ENCODE measurements around the gene ETV3. TPM values are rescaled to one million over a fixed set of nuclear protein-coding genes. Genes with fewer than 3 reads are reported as not detected.
"Not testable (repeated sequence)": the region's sequence is repeated elsewhere in the genome, so short reads cannot be mapped to it uniquely, and the experiment has no call there.

ETV3 gene
- total and polyA plus RNA-seq, 2 donors from 2014 or later, result 3.5 to 24.8 TPM

DNA sequence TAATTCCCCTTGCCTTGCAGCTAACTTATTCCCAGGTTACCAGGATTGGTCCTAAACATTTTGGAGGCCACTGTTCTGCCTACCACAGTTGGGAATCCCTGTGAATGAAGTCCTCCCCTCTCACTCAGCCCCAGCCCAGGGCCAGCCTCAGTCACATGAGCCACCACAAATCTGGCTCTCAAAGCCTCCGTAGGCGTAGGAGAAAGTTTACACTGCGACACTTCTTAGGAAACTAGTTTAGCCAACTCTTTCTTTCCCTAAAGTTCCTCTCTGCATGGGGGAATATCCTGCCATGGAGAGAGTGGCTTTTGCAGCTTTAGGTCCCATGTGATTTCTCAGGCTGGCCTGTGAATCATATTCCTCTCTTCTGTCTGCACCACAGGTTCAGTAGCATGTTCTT, 45.7 kb upstream of the ETV3 start:
- TF ChIP-seq, protein P1, sequence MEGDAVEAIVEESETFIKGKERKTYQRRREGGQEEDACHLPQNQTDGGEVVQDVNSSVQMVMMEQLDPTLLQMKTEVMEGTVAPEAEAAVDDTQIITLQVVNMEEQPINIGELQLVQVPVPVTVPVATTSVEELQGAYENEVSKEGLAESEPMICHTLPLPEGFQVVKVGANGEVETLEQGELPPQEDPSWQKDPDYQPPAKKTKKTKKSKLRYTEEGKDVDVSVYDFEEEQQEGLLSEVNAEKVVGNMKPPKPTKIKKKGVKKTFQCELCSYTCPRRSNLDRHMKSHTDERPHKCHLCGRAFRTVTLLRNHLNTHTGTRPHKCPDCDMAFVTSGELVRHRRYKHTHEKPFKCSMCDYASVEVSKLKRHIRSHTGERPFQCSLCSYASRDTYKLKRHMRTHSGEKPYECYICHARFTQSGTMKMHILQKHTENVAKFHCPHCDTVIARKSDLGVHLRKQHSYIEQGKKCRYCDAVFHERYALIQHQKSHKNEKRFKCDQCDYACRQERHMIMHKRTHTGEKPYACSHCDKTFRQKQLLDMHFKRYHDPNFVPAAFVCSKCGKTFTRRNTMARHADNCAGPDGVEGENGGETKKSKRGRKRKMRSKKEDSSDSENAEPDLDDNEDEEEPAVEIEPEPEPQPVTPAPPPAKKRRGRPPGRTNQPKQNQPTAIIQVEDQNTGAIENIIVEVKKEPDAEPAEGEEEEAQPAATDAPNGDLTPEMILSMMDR (IDR thresholded peaks at IDR 0.05; ENCODE audit: borderline replicate concordance, extremely low read depth, insufficient read depth), result no peak
- Histone ChIP-seq H3K4me3 (ENCODE audit: low read length in 3 of 3) (no peak overlapping the region), H3K4me1 (ENCODE audit: control insufficient read depth in 2 of 3, insufficient read depth in 2 of 3, low read depth in 1 of 3, low read length in 3 of 3) (no peaks in the 10 kb centered on the region), H3K9ac (ENCODE audit: low read length in 3 of 3) (no peak overlapping the region), H3K27ac (ENCODE audit: low read depth in 2 of 2, low read length in 2 of 2) (no peak overlapping the region), H3K27me3 (ENCODE audit: control insufficient read depth, insufficient read depth, low read length) (no peaks in the 10 kb centered on the region), H3K36me3 (ENCODE audit: control insufficient read depth in 2 of 3, insufficient read depth in 3 of 3, low read length in 3 of 3) (no peaks in the 10 kb centered on the region), H3K9me3 (ENCODE audit: control insufficient read depth in 2 of 3, insufficient read depth in 1 of 3, low read length in 3 of 3) (no peaks in the 10 kb centered on the region)
- intact Hi-C loops (cut with DNase I), result no loop called here
- FAIRE-seq, result no peak
- DNase-seq, result no peak

DNA sequence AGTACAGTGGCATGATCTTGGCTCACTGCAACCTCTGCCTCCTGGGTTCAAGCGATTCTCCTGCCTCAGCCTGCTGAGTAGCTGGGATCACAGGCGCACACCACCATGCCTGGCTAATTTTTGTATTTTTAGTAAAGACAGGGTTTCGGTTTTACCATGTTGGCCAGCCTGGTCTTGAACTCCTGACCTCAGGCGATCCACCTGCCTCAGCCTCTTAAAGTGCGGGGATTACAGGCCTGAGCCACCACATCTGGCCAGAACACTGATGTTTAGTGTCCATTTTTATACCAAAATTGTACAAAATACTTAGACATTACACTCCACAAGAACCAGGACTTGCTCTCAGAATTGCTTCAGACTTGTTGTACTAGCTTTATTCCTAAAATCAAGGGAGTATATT, 44.2 kb upstream of the ETV3 start:
- not testable (repeated sequence) for FAIRE-seq; DNase-seq; H3K27ac ChIP-seq (ENCODE audit: low read depth in 2 of 2, low read length in 2 of 2)

DNA sequence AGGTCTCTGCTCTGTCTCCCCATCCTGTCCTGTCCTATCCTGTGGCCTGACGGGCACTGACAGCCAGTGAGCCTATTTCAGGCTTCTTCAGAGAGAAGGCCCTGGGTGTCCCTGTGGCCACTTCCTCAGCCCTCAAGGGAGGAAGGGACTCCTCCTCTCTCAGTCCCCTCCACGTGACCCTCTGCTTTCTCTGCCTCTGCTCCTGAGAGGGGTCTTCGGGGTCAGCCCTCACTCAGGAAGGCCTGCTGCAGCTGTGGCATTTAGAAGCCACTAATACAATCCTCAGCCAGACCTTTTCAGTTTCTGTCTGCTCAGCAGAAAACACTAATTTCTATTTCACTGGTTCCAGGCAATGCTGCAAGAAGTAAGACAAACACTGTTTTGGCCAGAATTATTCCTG, 43.6 kb upstream of the ETV3 start:
- FAIRE-seq, result no peak
- TF ChIP-seq, protein P1 (IDR thresholded peaks at IDR 0.05; ENCODE audit: borderline replicate concordance, extremely low read depth, insufficient read depth), result no peak

More for the DNA sequence above, 44.2 kb upstream of the ETV3 start:
- H3K36me3 ChIP-seq (ENCODE audit: control insufficient read depth in 2 of 3, insufficient read depth in 3 of 3, low read length in 3 of 3); H3K27me3 ChIP-seq (ENCODE audit: control insufficient read depth, insufficient read depth, low read length); intact Hi-C loops (cut with DNase I); H3K4me3 ChIP-seq (ENCODE audit: low read length in 3 of 3); H3K9ac ChIP-seq (ENCODE audit: low read length in 3 of 3); H3K4me1 ChIP-seq (ENCODE audit: control insufficient read depth in 2 of 3, insufficient read depth in 2 of 3, low read depth in 1 of 3, low read length in 3 of 3); H3K9me3 ChIP-seq (ENCODE audit: control insufficient read depth in 2 of 3, insufficient read depth in 1 of 3, low read length in 3 of 3): not testable (repeated sequence)

DNA sequence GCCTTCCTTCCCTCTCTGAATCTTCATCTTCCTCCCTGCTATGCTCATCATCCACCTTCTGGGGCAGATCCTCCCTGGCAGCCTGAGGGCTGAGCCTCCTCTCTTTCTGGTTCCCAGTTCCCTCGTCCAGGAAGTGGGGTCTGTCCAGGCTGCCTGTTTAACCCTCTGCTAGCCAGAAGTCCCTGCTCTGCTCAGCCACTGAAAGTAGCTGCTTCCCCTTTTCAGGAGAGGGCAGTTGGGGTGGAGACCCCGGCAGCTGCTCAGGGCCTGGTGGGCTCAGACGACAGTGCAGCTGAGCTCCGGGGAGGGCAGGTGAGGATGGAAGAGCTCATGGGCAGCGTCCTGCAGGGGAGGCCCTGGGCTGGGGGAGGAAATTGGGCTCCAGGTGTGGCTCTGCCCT, 43.1 kb upstream of the ETV3 start:
- no peaks in the 10 kb centered on the region for H3K4me1 ChIP-seq (ENCODE audit: control insufficient read depth in 2 of 3, insufficient read depth in 2 of 3, low read depth in 1 of 3, low read length in 3 of 3)
- no peak overlapping the region for H3K9ac ChIP-seq (ENCODE audit: low read length in 3 of 3)
- FAIRE-seq (no peak), DNase-seq (no peak)
- TF ChIP-seq, protein P1 (IDR thresholded peaks at IDR 0.05; ENCODE audit: borderline replicate concordance, extremely low read depth, insufficient read depth), result no peak
- H3K4me3 ChIP-seq (ENCODE audit: low read length in 3 of 3), result no peak overlapping the region
- H3K36me3 ChIP-seq (ENCODE audit: control insufficient read depth in 2 of 3, insufficient read depth in 3 of 3, low read length in 3 of 3), result no peaks in the 10 kb centered on the region
- no peak overlapping the region for H3K27ac ChIP-seq (ENCODE audit: low read depth in 2 of 2, low read length in 2 of 2)
- H3K27me3 ChIP-seq (ENCODE audit: control insufficient read depth, insufficient read depth, low read length), result no peaks in the 10 kb centered on the region
- intact Hi-C loops (cut with DNase I), result no loop called here
- no peaks in the 10 kb centered on the region for H3K9me3 ChIP-seq (ENCODE audit: control insufficient read depth in 2 of 3, insufficient read depth in 1 of 3, low read length in 3 of 3)

More for the DNA sequence above, 43.6 kb upstream of the ETV3 start:
- intact Hi-C loops (cut with DNase I), result no loop called here
- no peak overlapping the region for H3K4me3 ChIP-seq (ENCODE audit: low read length in 3 of 3)
- H3K36me3 ChIP-seq (ENCODE audit: control insufficient read depth in 2 of 3, insufficient read depth in 3 of 3, low read length in 3 of 3), result no peaks in the 10 kb centered on the region
- no peaks in the 10 kb centered on the region for H3K4me1 ChIP-seq (ENCODE audit: control insufficient read depth in 2 of 3, insufficient read depth in 2 of 3, low read depth in 1 of 3, low read length in 3 of 3)
- no peaks in the 10 kb centered on the region for H3K27me3 ChIP-seq (ENCODE audit: control insufficient read depth, insufficient read depth, low read length)
- H3K9ac ChIP-seq (ENCODE audit: low read length in 3 of 3), result no peak overlapping the region
- H3K27ac ChIP-seq (ENCODE audit: low read depth in 2 of 2, low read length in 2 of 2), result no peak overlapping the region
- no peak for DNase-seq
- no peaks in the 10 kb centered on the region for H3K9me3 ChIP-seq (ENCODE audit: control insufficient read depth in 2 of 3, insufficient read depth in 1 of 3, low read length in 3 of 3)
